ENCODE data around the gene H2AZ2. TPM values are rescaled to one million over a fixed set of nuclear protein-coding genes. Genes with fewer than 3 reads are reported as not detected.

Gene H2AZ2
- total and polyA plus RNA-seq, 5 donors from 2014 or later = 186 to 315 (median 257) TPM

Other genes starting within 250 kb of the H2AZ2 start
- 157 TPM for gene OGDH, start 241.5 kb downstream of the H2AZ2 start, total RNA-seq
- 100 to 1,000 TPM in 1 of 4 donors, 10 to 100 TPM in 3; 56.4 to 102 (median 72.8) TPM for gene OGDH, start 241.5 kb downstream of the H2AZ2 start, polyA plus RNA-seq
- 110 TPM for gene ZMIZ2, start 99.2 kb downstream of the H2AZ2 start, total RNA-seq
- 1 to 10 TPM; 2.9 to 5.0 (median 4.4) TPM for gene ZMIZ2, start 99.2 kb downstream of the H2AZ2 start, polyA plus RNA-seq
- gene PPIA, start 51.4 kb downstream of the H2AZ2 start, total RNA-seq = 670 TPM
- 1,000 to 10,000 TPM; 4,149 to 4,426 (median 4,258) TPM for gene PPIA, start 51.4 kb downstream of the H2AZ2 start, polyA plus RNA-seq
- gene PURB, start 37.4 kb upstream of the H2AZ2 start, total RNA-seq = 29.9 TPM
- gene PURB, start 37.4 kb upstream of the H2AZ2 start, polyA plus RNA-seq = 1 to 10 TPM; 1.1 to 2.5 (median 1.9) TPM
- 427 TPM for gene MYO1G, start 130.9 kb upstream of the H2AZ2 start, total RNA-seq
- gene MYO1G, start 130.9 kb upstream of the H2AZ2 start, polyA plus RNA-seq = 100 to 1,000 TPM; 132 to 229 (median 160) TPM
- gene CCM2, start 152.1 kb upstream of the H2AZ2 start, total RNA-seq = 190 TPM
- 100 to 1,000 TPM; 139 to 163 (median 156) TPM for gene CCM2, start 152.1 kb upstream of the H2AZ2 start, polyA plus RNA-seq
- gene NACAD, start 240.9 kb upstream of the H2AZ2 start, total RNA-seq = 0.07 TPM
- gene NACAD, start 240.9 kb upstream of the H2AZ2 start, polyA plus RNA-seq = not detected